ENCODE results near the gene PGAP6.

PGAP6 gene

GRCh38 chr16:324451-325334, 57.1 kb downstream of the PGAP6 start:
- no peak for TF ChIP-seq CTCF (conservative IDR thresholded peaks at IDR 0.05; ENCODE audit: control insufficient read depth, insufficient read depth, low read depth, low read length)
- DNase-seq (ENCODE audit: low read depth): no peak
- H3K4me3 ChIP-seq (ENCODE audit: control insufficient read depth, low read depth, low read length): no peak overlapping the region

GRCh38 chr16:324201-324450, 57.7 kb downstream of the PGAP6 start:
- no peak overlapping the region for H3K4me3 ChIP-seq (ENCODE audit: control insufficient read depth, low read depth, low read length)
- TF ChIP-seq CTCF (conservative IDR thresholded peaks at IDR 0.05; ENCODE audit: control insufficient read depth, insufficient read depth, low read depth, low read length): no peak
- DNase-seq (ENCODE audit: low read depth): no peak

GRCh38 chr16:322476-323143, 59.2 kb downstream of the PGAP6 start:
- no peak overlapping the region for H3K4me3 ChIP-seq (ENCODE audit: control insufficient read depth, low read depth, low read length)
- no peak for DNase-seq (ENCODE audit: low read depth)
- no peak for TF ChIP-seq CTCF (conservative IDR thresholded peaks at IDR 0.05; ENCODE audit: control insufficient read depth, insufficient read depth, low read depth, low read length)

GRCh38 chr16:321532-321931, 60.2 kb downstream of the PGAP6 start:
- DNase-seq (ENCODE audit: low read depth): no peak
- TF ChIP-seq CTCF (conservative IDR thresholded peaks at IDR 0.05; ENCODE audit: control insufficient read depth, insufficient read depth, low read depth, low read length): no peak
- no peak overlapping the region for H3K4me3 ChIP-seq (ENCODE audit: control insufficient read depth, low read depth, low read length)

Measured in fibroblast of mammary gland (primary cell).